ENCODE results near the gene HMCN2. TPM values are rescaled to one million over a fixed set of nuclear protein-coding genes. Genes with fewer than 3 reads are reported as not detected.

Gene HMCN2, protein sequence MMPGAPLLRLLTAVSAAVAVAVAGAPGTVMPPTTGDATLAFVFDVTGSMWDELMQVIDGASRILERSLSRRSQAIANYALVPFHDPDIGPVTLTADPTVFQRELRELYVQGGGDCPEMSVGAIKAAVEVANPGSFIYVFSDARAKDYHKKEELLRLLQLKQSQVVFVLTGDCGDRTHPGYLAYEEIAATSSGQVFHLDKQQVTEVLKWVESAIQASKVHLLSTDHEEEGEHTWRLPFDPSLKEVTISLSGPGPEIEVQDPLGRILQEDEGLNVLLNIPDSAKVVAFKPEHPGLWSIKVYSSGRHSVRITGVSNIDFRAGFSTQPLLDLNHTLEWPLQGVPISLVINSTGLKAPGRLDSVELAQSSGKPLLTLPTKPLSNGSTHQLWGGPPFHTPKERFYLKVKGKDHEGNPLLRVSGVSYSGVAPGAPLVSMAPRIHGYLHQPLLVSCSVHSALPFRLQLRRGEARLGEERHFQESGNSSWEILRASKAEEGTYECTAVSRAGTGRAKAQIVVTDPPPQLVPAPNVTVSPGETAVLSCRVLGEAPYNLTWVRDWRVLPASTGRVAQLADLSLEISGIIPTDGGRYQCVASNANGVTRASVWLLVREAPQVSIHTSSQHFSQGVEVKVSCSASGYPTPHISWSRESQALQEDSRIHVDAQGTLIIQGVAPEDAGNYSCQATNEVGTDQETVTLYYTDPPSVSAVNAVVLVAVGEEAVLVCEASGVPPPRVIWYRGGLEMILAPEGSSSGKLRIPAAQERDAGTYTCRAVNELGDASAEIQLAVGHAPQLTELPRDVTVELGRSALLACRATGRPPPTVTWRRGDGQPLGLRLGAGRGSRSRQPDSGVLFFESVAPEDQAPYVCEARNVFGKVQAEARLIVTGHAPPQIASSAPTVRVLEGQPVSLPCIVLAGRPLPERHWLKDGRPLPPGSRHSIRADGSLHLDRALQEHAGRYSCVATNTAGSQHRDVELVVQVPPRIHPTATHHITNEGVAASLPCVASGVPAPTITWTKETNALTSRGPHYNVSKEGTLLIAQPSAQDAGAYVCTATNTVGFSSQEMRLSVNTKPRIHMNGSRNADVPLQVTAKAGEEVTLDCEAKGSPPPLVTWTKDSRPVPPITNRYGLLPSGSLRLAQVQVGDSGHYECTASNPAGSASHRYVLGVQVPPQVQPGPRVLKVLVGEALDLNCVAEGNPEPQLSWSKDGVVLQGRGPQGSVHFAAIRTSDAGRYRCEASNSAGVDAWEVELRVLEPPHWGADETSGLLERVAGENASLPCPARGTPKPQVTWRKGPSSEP (N-terminal part only)
- total RNA-seq, result not detected in 2 replicates

DNA sequence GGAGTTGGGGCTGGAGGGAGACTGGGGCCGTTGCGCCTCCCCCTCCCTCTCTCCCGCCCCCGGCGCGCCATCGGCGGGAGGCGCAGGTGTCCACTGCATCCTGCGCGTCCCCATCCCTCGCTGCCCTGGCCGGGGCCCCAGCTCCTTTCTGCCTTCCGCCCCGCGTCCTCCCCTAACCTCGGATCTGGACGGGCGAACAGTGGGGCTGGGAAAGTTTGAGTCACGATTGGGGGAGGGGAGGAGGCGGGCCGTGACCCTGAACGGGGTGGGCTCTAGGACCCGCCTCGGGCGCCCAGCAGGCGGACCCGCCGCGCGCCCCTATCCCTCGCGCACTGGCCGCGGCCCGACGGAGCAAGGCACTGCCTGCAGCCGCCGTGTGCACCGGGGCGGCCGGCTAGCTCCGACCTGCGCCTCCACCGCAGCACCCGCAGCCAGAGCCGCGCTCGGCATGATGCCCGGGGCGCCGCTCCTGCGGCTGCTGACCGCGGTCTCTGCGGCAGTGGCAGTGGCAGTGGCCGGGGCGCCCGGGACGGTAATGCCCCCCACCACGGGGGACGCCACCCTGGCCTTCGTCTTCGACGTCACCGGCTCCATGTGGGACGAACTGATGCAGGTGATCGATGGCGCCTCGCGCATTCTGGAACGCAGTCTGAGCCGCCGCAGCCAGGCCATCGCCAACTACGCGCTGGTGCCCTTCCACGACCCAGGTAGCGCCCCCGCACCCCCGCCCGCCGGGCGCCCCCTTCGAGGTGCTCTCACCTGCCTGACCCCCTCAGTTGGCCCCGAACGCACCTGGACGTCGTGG lies at the start of gene HMCN2:
HMCN2 (plus strand) TSS at position 330 of the 805 bp plus-strand sequence; CDS start at position 449, 119 bp downstream.
- Mint-ChIP-seq H3K4me1 (ENCODE audit: low read depth) (no peaks in the 10 kb centered on the region), H3K27ac (no peak within 1 kb of the TSS), H3K9me3 (no peaks in the 10 kb centered on the region), H3K4me3 (no peak within 1 kb of the TSS), H3K36me3 (ENCODE audit: low read depth) (no peaks in the 10 kb centered on the region), H3K27me3 (ENCODE audit: insufficient read depth) (peaks cover 54% of the 10 kb centered on the region)
- no peak for DNase-seq (ENCODE audit: low spot score)
- intact Hi-C loops (cut with micrococcal nuclease), result no loop called here

DNA sequence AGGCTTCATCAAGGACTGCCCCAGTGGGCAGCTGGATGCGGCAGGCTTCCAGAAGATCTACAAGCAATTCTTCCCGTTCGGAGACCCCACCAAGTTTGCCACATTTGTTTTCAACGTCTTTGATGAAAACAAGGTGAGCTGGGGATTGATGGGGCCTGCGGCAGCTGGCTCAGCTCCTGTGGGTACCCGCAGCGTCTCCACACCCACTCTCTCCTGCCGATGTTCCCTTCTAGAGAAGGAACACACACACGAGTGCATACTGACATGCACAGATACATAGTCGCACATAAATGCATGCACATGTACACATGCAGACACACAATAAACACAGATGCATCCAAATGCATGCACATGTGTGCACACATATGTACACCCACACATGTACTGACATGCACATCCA lies 47.7 kb upstream of the HMCN2 start:
- DNase-seq (ENCODE audit: low spot score), result no peak
- Mint-ChIP-seq H3K27me3 (ENCODE audit: insufficient read depth) (no peaks in the 10 kb centered on the region), H3K4me1 (ENCODE audit: low read depth) (no peaks in the 10 kb centered on the region), H3K27ac (no peak overlapping the region), H3K36me3 (ENCODE audit: low read depth) (no peaks in the 10 kb centered on the region), H3K4me3 (no peak overlapping the region), H3K9me3 (no peaks in the 10 kb centered on the region)
- intact Hi-C loops (cut with micrococcal nuclease), result no loop called here

DNA sequence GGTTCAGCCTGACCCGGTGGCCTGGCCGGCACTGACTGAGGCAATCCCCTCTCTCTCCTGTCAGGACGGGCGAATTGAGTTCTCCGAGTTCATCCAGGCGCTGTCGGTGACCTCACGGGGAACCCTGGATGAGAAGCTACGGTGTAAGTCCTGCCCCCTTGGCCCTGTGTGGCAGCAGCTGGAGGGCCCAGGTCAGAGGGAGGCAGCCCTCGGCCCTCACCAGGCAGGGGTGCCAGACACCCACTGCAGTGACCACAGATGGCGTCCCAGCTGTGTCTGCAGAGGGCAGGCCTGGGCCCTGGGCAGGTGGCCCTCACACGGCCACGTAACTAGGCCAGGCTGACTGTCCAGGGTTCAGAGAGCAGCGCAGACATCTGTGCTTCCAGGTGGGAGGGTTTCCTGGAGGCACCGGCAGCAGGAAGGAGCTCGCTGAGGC lies 45.9 kb upstream of the HMCN2 start:
- no peak overlapping the region for H3K4me3 Mint-ChIP-seq
- no peaks in the 10 kb centered on the region for H3K4me1 Mint-ChIP-seq (ENCODE audit: low read depth)
- no peak for DNase-seq (ENCODE audit: low spot score)
- intact Hi-C loops (cut with micrococcal nuclease), result no loop called here
- H3K9me3 Mint-ChIP-seq, result no peaks in the 10 kb centered on the region
- H3K36me3 Mint-ChIP-seq (ENCODE audit: low read depth), result no peaks in the 10 kb centered on the region
- H3K27me3 Mint-ChIP-seq (ENCODE audit: insufficient read depth), result no peaks in the 10 kb centered on the region
- no peak overlapping the region for H3K27ac Mint-ChIP-seq

DNA sequence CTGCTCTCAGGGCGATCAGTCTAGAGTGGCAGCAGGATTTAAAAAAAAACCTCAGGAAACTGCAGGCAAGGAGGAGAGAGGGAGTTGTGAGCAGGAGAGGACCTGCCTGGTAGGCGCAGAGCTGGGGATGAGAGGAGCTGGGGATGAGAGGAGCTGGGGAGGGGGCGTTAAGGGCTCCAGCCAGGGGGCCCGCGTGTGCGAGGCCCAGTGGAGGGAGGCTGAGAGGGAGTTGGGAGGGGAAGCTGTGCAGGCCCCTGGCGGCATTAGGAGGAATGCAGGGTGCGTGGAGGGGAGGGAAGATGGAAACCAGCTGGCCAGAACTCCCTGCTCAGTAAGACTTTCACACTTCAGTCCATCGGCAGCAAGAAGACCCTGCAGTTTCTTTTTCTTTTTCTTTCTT lies 45.2 kb upstream of the HMCN2 start:
- no peaks in the 10 kb centered on the region for H3K4me1 Mint-ChIP-seq (ENCODE audit: low read depth)
- H3K27me3 Mint-ChIP-seq (ENCODE audit: insufficient read depth), result no peaks in the 10 kb centered on the region
- intact Hi-C loops (cut with micrococcal nuclease), result no loop called here
- DNase-seq (ENCODE audit: low spot score), result no peak
- H3K9me3 Mint-ChIP-seq, result no peaks in the 10 kb centered on the region
- H3K4me3 Mint-ChIP-seq, result no peak overlapping the region
- H3K36me3 Mint-ChIP-seq (ENCODE audit: low read depth), result no peaks in the 10 kb centered on the region
- no peak overlapping the region for H3K27ac Mint-ChIP-seq

DNA sequence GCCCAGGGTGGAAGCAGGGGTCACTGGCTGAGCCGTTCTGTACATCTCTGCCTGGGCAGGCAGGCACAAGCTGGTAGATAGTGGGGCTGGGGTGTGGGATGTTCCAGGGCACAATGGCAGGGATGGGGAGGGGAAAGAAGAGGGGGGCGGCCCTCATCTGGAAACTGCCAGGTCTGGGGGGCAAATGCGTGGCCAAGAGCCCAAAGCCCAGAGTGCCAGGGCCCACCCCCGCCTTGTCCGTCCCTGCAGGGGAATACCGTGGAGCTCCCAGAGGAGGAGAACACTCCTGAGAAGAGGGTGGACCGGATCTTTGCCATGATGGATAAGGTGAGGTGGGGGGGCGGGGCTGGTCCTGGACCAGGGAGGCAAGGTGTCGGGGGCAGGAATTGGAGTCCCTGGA lies 42.7 kb upstream of the HMCN2 start:
- Mint-ChIP-seq H3K4me3 (no peak overlapping the region), H3K27me3 (ENCODE audit: insufficient read depth) (no peaks in the 10 kb centered on the region), H3K36me3 (ENCODE audit: low read depth) (no peaks in the 10 kb centered on the region), H3K4me1 (ENCODE audit: low read depth) (no peaks in the 10 kb centered on the region), H3K27ac (no peak overlapping the region), H3K9me3 (no peaks in the 10 kb centered on the region)
- intact Hi-C loops (cut with micrococcal nuclease), result no loop called here
- no peak for DNase-seq (ENCODE audit: low spot score)

DNA sequence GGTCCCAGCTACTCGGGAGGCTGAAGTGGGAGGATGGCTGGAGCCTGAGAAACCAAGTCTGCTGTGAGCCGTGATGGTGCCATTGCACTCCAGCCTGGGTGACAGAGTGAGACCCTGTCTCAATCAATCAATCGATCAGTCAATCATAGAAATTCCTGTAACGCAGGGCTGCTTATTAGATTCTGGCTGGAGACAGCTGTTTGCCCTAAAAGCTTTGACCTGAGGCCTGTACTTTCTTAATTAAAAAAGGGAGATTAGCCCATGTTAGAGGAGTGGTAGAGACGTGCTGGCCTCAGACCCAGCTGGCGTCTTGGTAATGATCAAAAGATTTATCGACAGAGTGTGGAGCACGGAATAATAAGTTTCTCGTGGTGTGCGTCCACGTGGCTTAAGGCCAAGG lies 40.5 kb upstream of the HMCN2 start:
- H3K27ac Mint-ChIP-seq, result no peak overlapping the region
- H3K36me3 Mint-ChIP-seq (ENCODE audit: low read depth), result no peaks in the 10 kb centered on the region
- no peaks in the 10 kb centered on the region for H3K27me3 Mint-ChIP-seq (ENCODE audit: insufficient read depth)
- DNase-seq (ENCODE audit: low spot score), result no peak
- no peak overlapping the region for H3K4me3 Mint-ChIP-seq
- intact Hi-C loops (cut with micrococcal nuclease), result no loop called here
- H3K4me1 Mint-ChIP-seq (ENCODE audit: low read depth), result no peaks in the 10 kb centered on the region
- no peaks in the 10 kb centered on the region for H3K9me3 Mint-ChIP-seq

DNA sequence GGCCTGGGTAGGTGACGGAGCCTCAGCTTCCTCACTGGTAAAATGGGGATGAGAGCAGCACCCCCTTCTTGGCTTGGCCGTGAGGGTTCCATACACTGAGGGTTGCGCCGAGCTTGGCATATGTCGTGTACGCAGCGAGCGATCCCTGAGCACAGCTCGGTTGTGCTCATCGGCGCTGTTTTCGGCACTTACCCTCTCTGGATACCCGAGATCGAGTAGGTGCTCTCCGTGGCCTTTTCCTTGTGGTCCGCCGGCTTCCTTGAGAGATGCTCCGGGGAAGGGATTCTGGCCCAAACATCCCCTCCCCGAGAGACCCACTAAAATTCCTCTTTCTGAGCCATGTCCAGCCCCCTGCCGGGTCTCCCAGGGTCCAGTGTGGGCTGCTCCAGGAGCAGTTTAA lies 40.0 kb upstream of the HMCN2 start:
- H3K4me1 Mint-ChIP-seq (ENCODE audit: low read depth), result no peaks in the 10 kb centered on the region
- no peak overlapping the region for H3K27ac Mint-ChIP-seq
- no peak for DNase-seq (ENCODE audit: low spot score)
- H3K9me3 Mint-ChIP-seq, result no peaks in the 10 kb centered on the region
- H3K27me3 Mint-ChIP-seq (ENCODE audit: insufficient read depth), result no peaks in the 10 kb centered on the region
- H3K4me3 Mint-ChIP-seq, result no peak overlapping the region
- intact Hi-C loops (cut with micrococcal nuclease), result no loop called here
- H3K36me3 Mint-ChIP-seq (ENCODE audit: low read depth), result no peaks in the 10 kb centered on the region

DNA sequence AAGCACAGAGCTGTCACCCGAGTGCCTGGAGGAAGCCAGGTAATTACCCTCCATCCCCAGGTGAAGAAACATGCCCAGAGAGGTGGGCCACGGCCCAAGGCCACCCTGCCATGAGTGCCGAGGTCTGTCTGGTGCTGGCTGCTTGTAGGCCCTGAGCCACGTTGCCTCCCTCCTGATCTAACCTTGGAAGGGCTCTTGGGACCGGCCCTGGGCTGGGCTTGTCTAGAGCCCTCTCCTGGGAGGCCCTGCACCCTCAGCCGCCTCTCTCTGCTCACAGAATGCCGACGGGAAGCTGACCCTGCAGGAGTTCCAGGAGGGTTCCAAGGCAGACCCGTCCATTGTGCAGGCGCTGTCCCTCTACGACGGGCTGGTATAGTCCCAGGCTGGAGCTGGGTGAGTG lies 39.4 kb upstream of the HMCN2 start:
- Mint-ChIP-seq H3K27ac (no peak overlapping the region), H3K4me1 (ENCODE audit: low read depth) (no peaks in the 10 kb centered on the region), H3K36me3 (ENCODE audit: low read depth) (no peaks in the 10 kb centered on the region), H3K9me3 (no peaks in the 10 kb centered on the region), H3K27me3 (ENCODE audit: insufficient read depth) (no peaks in the 10 kb centered on the region), H3K4me3 (no peak overlapping the region)
- intact Hi-C loops (cut with micrococcal nuclease), result no loop called here
- DNase-seq (ENCODE audit: low spot score), result no peak

DNA sequence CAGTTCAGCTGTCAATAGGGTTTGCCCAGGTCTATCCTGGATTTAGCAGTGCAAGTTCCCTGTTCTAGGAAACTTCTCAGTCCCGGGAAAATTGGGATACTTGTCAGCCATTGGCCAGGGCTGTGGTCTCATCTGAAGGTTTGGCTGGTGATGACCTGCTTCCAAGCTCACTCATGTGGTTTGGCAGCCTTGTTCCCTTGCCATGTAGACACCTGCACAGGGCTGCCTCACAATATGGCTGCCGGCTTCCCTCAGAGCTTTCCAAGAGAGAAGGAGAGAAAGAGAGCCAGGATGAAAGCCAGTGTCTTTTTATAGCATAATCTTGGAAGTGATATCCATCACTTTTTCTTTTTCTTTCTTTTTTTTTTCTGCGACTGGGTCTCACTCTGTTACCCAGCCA lies 37.7 kb upstream of the HMCN2 start:
- Mint-ChIP-seq H3K4me1 (ENCODE audit: low read depth) (no peaks in the 10 kb centered on the region), H3K36me3 (ENCODE audit: low read depth) (no peaks in the 10 kb centered on the region), H3K9me3 (no peaks in the 10 kb centered on the region), H3K27ac (no peak overlapping the region), H3K4me3 (no peak overlapping the region), H3K27me3 (ENCODE audit: insufficient read depth) (no peaks in the 10 kb centered on the region)
- intact Hi-C loops (cut with micrococcal nuclease), result no loop called here
- no peak for DNase-seq (ENCODE audit: low spot score)

DNA sequence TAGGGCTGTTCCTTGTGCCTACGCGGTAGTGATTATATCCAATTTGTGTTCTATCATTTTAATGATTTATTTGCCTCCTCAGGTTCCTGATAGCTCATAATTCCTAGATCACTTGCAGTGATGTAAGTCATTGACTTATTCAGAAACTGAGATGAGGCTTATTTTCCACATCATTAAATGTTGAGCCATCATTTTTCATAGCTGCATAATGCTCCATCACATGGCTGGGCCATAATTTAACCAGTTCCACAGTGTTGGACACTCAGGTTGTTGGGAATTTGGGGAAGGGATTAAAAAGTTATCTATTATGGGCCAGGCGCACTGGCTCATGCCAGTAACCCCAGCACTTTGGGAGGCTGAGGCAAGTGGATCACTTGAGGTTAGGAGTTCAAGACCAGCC lies 35.8 kb upstream of the HMCN2 start:
- Mint-ChIP-seq H3K27ac (no peak overlapping the region), H3K27me3 (ENCODE audit: insufficient read depth) (no peaks in the 10 kb centered on the region), H3K4me3 (no peak overlapping the region), H3K9me3 (no peaks in the 10 kb centered on the region), H3K36me3 (ENCODE audit: low read depth) (no peaks in the 10 kb centered on the region), H3K4me1 (ENCODE audit: low read depth) (no peaks in the 10 kb centered on the region)
- intact Hi-C loops (cut with micrococcal nuclease), result no loop called here
- no peak for DNase-seq (ENCODE audit: low spot score)

DNA sequence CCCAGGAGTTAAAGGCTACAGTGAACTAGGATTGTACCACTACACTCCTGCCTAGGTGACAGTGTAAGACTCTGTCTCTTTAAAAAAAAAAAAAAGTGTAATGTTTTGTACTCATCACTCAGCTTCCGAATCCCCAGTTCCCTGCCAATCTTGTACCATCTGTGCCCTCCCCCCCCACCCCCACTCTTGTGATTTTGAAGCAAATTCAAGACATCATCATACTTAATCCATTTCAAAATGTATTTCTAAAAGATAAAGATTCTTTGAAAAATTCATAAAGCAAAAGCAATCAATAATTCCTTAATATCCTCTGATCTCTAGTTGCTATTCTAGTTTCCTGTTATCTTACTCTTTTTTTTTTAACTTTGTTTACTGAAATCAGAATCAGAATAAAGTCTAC lies 34.9 kb upstream of the HMCN2 start:
- intact Hi-C loops (cut with micrococcal nuclease), result no loop called here
- no peaks in the 10 kb centered on the region for H3K27me3 Mint-ChIP-seq (ENCODE audit: insufficient read depth)

DNA sequence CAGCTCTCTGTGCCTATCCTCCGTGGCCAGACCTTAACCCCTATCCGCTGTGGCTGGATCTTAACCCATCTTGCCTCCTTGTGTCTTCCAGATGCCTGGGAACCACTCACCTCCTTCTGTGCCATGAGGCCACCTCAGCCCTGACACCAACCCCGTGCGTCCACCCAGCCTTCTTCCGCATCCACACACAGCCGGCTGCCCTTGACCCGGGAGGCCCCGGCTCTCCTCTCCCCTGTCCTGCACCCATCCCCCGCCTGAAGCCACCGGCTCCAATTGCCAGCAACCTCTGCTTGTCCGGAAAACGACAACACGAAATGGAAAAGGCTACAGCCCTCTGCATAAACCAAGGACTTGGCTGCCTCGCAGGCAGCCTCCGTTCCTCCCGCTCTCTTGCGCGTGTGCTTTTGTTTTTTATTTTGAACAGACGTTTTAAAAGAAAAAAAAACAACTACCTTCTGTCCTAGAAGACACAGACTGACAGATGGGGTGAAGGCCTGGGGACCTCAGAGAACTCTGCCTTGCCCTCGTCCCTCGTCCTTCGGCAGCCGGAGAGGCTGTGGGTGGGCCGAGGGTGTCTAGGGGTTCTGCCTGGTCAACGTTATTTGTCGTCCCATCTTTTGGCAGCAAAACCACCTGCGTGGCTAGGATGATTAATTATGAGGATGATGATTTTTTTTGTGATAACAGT lies 32.5 kb upstream of the HMCN2 start:
- Mint-ChIP-seq H3K27ac (no peak overlapping the region), H3K4me3 (no peak overlapping the region), H3K4me1 (ENCODE audit: low read depth) (peaks cover 4% of the 10 kb centered on the region), H3K27me3 (ENCODE audit: insufficient read depth) (no peaks in the 10 kb centered on the region), H3K9me3 (no peaks in the 10 kb centered on the region), H3K36me3 (ENCODE audit: low read depth) (no peaks in the 10 kb centered on the region)
- no peak for DNase-seq (ENCODE audit: low spot score)
- intact Hi-C loops (cut with micrococcal nuclease), result no loop called here

More for the DNA sequence above, 34.9 kb upstream of the HMCN2 start:
- DNase-seq (ENCODE audit: low spot score), result no peak
- Mint-ChIP-seq H3K4me1 (ENCODE audit: low read depth) (no peaks in the 10 kb centered on the region), H3K4me3 (no peak overlapping the region), H3K27ac (no peak overlapping the region), H3K9me3 (no peaks in the 10 kb centered on the region), H3K36me3 (ENCODE audit: low read depth) (no peaks in the 10 kb centered on the region)

Measured in activated T-helper 1 cell treated with anti-CD3 and anti-CD28 coated beads, Interleukin-12 subunit alpha, Interleukin-12 subunit beta, Interleukin-2, Interleukin-4 antibody, amounts not matched to agents 30 ng/mL and 10 ng/mL and 1 ng/mL, durations not matched to agents 14 hours and 24 hours and 36 hours (primary cell).